Ishikawa (cell line): ENCODE results near the gene ASIC2.

Experiments used
- CREB1 ChIP-seq: IDR thresholded peaks from 2 replicates; pipeline ENCODE4 v1.6.1; 2012; ENCODE audit warnings: low read depth
- EP300 ChIP-seq: IDR thresholded peaks from 2 replicates; pipeline ENCODE4 v1.6.1; 2012; ENCODE audit warnings: borderline replicate concordance
- FOXM1 ChIP-seq: IDR thresholded peaks from 2 replicates; pipeline ENCODE4 v1.6.1; 2012; ENCODE audit warnings: low read depth, borderline replicate concordance
- NFIC ChIP-seq: IDR thresholded peaks from 2 replicates; pipeline ENCODE4 v1.6.1; 2012
- TAF1 ChIP-seq: IDR thresholded peaks from 2 replicates; pipeline ENCODE4 v1.6.1; 2012; ENCODE audit warnings: low read depth, mild to moderate bottlenecking
- TCF12 ChIP-seq: IDR thresholded peaks from 2 replicates; pipeline ENCODE4 v1.6.1; 2012; ENCODE audit warnings: low read depth
- YY1 ChIP-seq: IDR thresholded peaks from 2 replicates; pipeline ENCODE4 v1.6.1; 2012; ENCODE audit warnings: low read depth
- TF ChIP-seq, protein P1 (sequence below): IDR thresholded peaks from 2 replicates; pipeline ENCODE4 v1.6.1; 2012

DNA sequence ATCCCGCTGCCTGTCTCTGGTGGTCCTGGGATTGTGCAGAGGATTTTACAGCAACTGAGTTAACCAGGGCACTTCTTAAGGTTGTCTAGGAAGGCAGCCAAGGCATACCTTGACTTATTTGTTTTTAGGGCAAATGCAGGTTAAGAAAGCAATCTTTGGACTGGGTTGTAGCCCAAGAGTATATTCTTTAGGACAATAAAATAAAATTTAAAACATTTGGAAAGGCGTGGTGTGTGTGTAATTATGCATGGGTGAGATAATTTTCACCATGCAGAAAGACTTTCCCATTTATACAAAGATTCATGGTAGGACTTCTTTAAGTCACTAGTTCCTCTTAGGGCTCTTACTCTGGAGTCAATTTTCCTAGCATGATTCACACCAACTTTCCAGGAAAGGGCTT, 208.3 kb downstream of the ASIC2 start:
- TF ChIP-seq CREB1 (no peak), NFIC (no peak), FOXM1 (no peak), EP300 (no peak), TAF1 (no peak), TCF12 (no peak), YY1 (no peak)
- TF ChIP-seq, protein P1, sequence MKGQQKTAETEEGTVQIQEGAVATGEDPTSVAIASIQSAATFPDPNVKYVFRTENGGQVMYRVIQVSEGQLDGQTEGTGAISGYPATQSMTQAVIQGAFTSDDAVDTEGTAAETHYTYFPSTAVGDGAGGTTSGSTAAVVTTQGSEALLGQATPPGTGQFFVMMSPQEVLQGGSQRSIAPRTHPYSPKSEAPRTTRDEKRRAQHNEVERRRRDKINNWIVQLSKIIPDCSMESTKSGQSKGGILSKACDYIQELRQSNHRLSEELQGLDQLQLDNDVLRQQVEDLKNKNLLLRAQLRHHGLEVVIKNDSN = no peak
